Caco-2 (cell line): ENCODE results near the gene FOXR1. TPM values are rescaled to one million over a fixed set of nuclear protein-coding genes. Genes with fewer than 3 reads are reported as not detected.

Experiments
- BruUV-seq: library from RNA; stranded (reverse); fragments of 400-500 nt; replicated peaks from 2 replicates; lab custom pipeline; 2021; lab: Mats Ljungman, UMichigan
- CTCF ChIA-PET: fragments of 300-600 bp; sonication (Branson Sonifier 250); formaldehyde crosslinking; loops from one replicate; lab custom pipeline; 2022; ENCODE audit warnings: antibody characterized with exemption; lab: Charles Lee
- POLR2A ChIA-PET: fragments of 300-600 bp; sonication (Branson Sonifier 250); formaldehyde crosslinking; loops from one replicate; lab custom pipeline; 2022; ENCODE audit warnings: antibody characterized with exemption; lab: Charles Lee
- DNase-seq, 2 experiments: peaks; one replicate each; pipeline versions ENCODE4 v3.0.0 to v3.0.0-alpha.2; 2020 to 2022
- H3K27me3 ChIP-seq: replicated peaks from 2 replicates; pipeline ENCODE4 v1.6.0; 2011; ENCODE audit warnings: low read length; ENCODE audit not compliant: control insufficient read depth, insufficient read depth
- H3K36me3 ChIP-seq: 2 replicates; pipeline ENCODE4 v1.5.1; 2011; ENCODE audit warnings: low read length; ENCODE audit not compliant: control insufficient read depth, insufficient read depth
- H3K4me1 ChIP-seq: fragments of 250-450 bp; sonication (Bioruptor Pico); 2 replicates; pipeline ENCODE4 v1.5.1; 2020; ENCODE audit warnings: mild to moderate bottlenecking
- H3K4me3 ChIP-seq: 2 replicates; pipeline ENCODE4 v1.5.1; 2011; ENCODE audit warnings: low read depth, mild to moderate bottlenecking, control low read depth, low read length
- H3K9me3 ChIP-seq: fragments of 250-450 bp; sonication (Bioruptor Pico); 2 replicates; pipeline ENCODE4 v1.5.1; 2020; ENCODE audit warnings: mild to moderate bottlenecking, moderate library complexity
- H3K27ac Mint-ChIP-seq: one replicate; pipeline ENCODE4 v1.8.0; 2022; ENCODE audit warnings: mixed read lengths; ENCODE audit not compliant: unreplicated experiment
- H3K27me3 Mint-ChIP-seq: one replicate; pipeline ENCODE4 v1.8.0; 2022; ENCODE audit warnings: mixed read lengths; ENCODE audit not compliant: insufficient read depth, unreplicated experiment
- H3K36me3 Mint-ChIP-seq: one replicate; pipeline ENCODE4 v1.8.0; 2022; ENCODE audit warnings: mild to moderate bottlenecking, mixed read lengths; ENCODE audit not compliant: insufficient read depth, unreplicated experiment
- H3K4me1 Mint-ChIP-seq: one replicate; pipeline ENCODE4 v1.8.0; 2022; ENCODE audit warnings: low read depth, mixed read lengths; ENCODE audit not compliant: unreplicated experiment
- H3K4me3 Mint-ChIP-seq: one replicate; pipeline ENCODE4 v1.8.0; 2022; ENCODE audit warnings: mild to moderate bottlenecking, moderate library complexity, mixed read lengths; ENCODE audit not compliant: unreplicated experiment
- H3K9me3 Mint-ChIP-seq: one replicate; pipeline ENCODE4 v1.8.0; 2022; ENCODE audit warnings: mixed read lengths; ENCODE audit not compliant: unreplicated experiment
- intact Hi-C: fragments of 100-400 bp; cut with micrococcal nuclease; formaldehyde crosslinking; loops from one replicate; pipeline ENCODE4 v1.10.0; 2022; ENCODE audit not compliant: unreplicated experiment
- total RNA-seq: library from RNA; stranded (reverse); gene quantifications from 2 replicates; pipeline ENCODE4 v1.2.3, GENCODE V29; 2022
- TF ChIP-seq, protein P1 (sequence below), 2 experiments: fragments of 200-600 bp in 1 of 2; IDR thresholded peaks; 1 replicate in 1 of 2; 2 replicates in 1 of 2; pipeline versions ENCODE4 v1.5.1 to v1.8.0; 2011 to 2022; ENCODE audit warnings: antibody characterized with exemption in 1 of 2, control low read depth in 1 of 2, inconsistent platforms in 1 of 2, low read depth in 1 of 2, low read length in 1 of 2, mild to moderate bottlenecking in 1 of 2, moderate library complexity in 1 of 2; ENCODE audit not compliant: insufficient read depth in 1 of 2, severe bottlenecking in 1 of 2, unreplicated experiment in 1 of 2

Gene FOXR1
- total RNA-seq, 1 experiment from 2014 or later = not detected

DNA sequence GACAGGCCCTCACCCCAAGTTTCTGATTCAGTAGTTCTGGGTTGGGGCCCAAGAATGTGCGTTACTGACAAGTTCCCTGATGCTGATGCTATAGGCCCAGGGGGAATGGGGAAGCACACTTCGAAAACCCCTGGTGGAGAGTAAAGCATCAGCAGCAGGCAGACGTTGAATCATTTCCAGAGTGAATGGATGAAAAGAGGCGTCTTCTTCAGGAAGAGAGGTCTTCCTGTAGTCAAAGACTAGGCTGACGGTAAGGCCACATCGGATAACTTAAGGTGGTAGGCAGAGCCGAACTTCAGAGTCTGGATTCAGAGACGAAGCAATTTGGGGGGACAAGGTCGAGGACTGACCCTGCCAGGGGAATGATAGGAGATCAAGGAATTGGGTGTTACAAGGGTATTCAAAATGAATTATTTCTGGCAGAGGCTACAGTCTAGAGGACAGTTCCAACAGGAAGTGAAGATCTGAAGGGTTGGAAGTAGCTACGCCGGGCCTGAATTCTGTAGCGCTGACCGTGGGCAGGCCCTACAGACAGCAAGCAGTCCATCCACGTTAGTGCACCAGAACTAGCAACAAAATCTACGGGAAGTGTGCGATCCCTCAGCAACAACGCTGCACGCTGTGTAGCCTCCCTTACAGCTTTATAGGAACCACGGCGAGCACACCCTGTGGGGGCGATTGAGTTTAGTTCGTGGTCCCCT is 25.5 kb downstream of the FOXR1 start:
- CTCF ChIA-PET = interaction anchor here (0.6 to 1.2 kb wide), 4 partner anchors 9 to 351 kb away, joined by 3 read pairs; no protein-coding TSS in a partner anchor
- DNase-seq = peak in 1 of 2 experiments; percentile 41
- H3K9me3 ChIP-seq = 0 out of 2 replicates have a peak, but pooled peaks cover 4% of the 10 kb centered on the region
- no peaks in the 10 kb centered on the region for H3K27me3 ChIP-seq
- H3K4me1 ChIP-seq = peaks cover 17% of the 10 kb centered on the region
- Mint-ChIP-seq H3K4me3 (peak overlapping the region; percentile 96), H3K27ac (peak overlapping the region; percentile 94), H3K36me3 (peaks cover 46% of the 10 kb centered on the region), H3K9me3 (no peaks in the 10 kb centered on the region), H3K4me1 (peaks cover 24% of the 10 kb centered on the region), H3K27me3 (no peaks in the 10 kb centered on the region)
- POLR2A ChIA-PET = interaction anchor here (0.5 to 2.6 kb wide), 17 partner anchors 18 to 376 kb away, joined by 3 to 24 read pairs (median 5); partner anchors contain the start of genes DDX6, DPAGT1, RPS25 and TRAPPC4
- TSS peak; percentile 19 for BruUV-seq
- H3K4me3 ChIP-seq = peak overlapping the region; percentile 75
- intact Hi-C loops = no loop called here
- H3K36me3 ChIP-seq = 0 out of 2 replicates have a peak, but pooled peaks cover 10% of the 10 kb centered on the region
- TF ChIP-seq, protein P1, sequence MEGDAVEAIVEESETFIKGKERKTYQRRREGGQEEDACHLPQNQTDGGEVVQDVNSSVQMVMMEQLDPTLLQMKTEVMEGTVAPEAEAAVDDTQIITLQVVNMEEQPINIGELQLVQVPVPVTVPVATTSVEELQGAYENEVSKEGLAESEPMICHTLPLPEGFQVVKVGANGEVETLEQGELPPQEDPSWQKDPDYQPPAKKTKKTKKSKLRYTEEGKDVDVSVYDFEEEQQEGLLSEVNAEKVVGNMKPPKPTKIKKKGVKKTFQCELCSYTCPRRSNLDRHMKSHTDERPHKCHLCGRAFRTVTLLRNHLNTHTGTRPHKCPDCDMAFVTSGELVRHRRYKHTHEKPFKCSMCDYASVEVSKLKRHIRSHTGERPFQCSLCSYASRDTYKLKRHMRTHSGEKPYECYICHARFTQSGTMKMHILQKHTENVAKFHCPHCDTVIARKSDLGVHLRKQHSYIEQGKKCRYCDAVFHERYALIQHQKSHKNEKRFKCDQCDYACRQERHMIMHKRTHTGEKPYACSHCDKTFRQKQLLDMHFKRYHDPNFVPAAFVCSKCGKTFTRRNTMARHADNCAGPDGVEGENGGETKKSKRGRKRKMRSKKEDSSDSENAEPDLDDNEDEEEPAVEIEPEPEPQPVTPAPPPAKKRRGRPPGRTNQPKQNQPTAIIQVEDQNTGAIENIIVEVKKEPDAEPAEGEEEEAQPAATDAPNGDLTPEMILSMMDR (IDR thresholded peaks at IDR 0.05; ENCODE audit: insufficient read depth in 1 of 2, low read depth in 1 of 2, low read length in 1 of 2, severe bottlenecking in 1 of 2, unreplicated experiment in 1 of 2) = peak; percentile 28 to 29

DNA sequence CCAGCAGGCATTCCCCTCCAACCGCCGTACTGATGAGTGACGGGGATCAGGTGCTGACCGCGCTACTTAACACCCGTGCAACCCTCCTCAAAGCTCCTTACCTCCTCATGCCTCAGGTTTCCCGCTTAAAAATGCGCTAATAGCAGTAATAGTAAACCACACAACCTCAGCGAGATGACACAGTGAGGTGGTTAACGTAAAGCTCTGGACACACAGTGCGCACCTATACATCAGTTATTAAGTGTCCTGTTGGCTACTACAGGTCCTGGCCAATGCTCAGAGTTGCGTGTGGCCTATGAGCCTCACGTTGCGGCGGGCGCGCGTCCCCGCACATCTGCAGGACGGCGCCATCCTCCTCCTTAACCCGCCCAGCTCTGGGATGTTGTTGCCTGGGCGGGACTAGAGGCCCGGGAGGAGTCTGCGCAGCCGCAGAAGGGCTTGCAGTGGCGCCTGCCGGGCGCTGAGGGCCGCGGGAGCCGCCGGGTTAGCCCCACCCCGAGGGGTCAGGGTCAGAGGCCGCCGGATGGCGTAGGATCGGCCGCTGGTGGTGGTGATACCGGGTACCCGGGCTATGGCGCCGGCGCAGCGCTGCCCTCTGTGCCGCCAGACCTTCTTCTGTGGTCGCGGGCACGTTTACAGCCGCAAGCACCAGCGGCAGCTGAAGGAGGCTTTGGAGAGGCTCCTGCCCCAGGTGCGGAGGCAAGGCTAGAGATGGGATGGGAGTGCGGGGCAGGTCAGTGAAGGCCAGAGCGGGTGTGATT is 26.2 kb downstream of the FOXR1 start, which contains the start of gene CENATAC:
TSS of gene CENATAC (plus strand) at position 512 of the 761 bp plus-strand sequence. CDS start at position 572, 60 bp downstream.
- Mint-ChIP-seq H3K4me3 (peak within 1 kb of the TSS; percentile 96), H3K36me3 (peaks cover 53% of the 10 kb centered on the region), H3K9me3 (no peaks in the 10 kb centered on the region), H3K27me3 (no peaks in the 10 kb centered on the region), H3K27ac (peak within 1 kb of the TSS; percentile 94), H3K4me1 (peaks cover 24% of the 10 kb centered on the region)
- ChIA-PET POLR2A (interaction anchor here (0.5 to 2.6 kb wide), 18 partner anchors 17 to 376 kb away, joined by 3 to 24 read pairs (median 4); partner anchors contain the start of genes DDX6, DPAGT1, RPS25 and TRAPPC4), CTCF (interaction anchor here (1.0 to 1.2 kb wide), 3 partner anchors 45 to 351 kb away, joined by 3 read pairs; no protein-coding TSS in a partner anchor)
- no TSS peak for BruUV-seq
- peak; percentile 98 to 100 for DNase-seq
- peaks cover 17% of the 10 kb centered on the region for H3K4me1 ChIP-seq
- H3K36me3 ChIP-seq = peaks cover 11% of the 10 kb centered on the region; the same call in 1 of the 2 replicates
- intact Hi-C loops = loop anchor here (1.0 kb wide), 3 partner anchors 20 to 59 kb away; partner anchors contain the start of genes HYOU1, RPS25 and TRAPPC4
- H3K27me3 ChIP-seq = no peaks in the 10 kb centered on the region
- H3K9me3 ChIP-seq = no peaks in the 10 kb centered on the region
- TF ChIP-seq, protein P1 (IDR thresholded peaks at IDR 0.05; ENCODE audit: insufficient read depth in 1 of 2, low read depth in 1 of 2, low read length in 1 of 2, severe bottlenecking in 1 of 2, unreplicated experiment in 1 of 2) = peak in 1 of 2 experiments; percentile 11
- peak within 1 kb of the TSS; percentile 75 for H3K4me3 ChIP-seq
